MCF 10A (cell line): ENCODE data around the gene PDE4D. TPM values are rescaled to one million over a fixed set of nuclear protein-coding genes. Genes with fewer than 3 reads are reported as not detected.

ENCODE experiments used
- BruUV-seq: library from RNA; stranded (reverse); fragments of 400-500 nt; replicated peaks from 2 replicates; lab custom pipeline; 2021; lab: Mats Ljungman, UMichigan
- CTCF ChIA-PET: fragments of 300-600 bp; sonication (Branson Sonifier 250); formaldehyde crosslinking; extraction: SDS; loops from one replicate; lab custom pipeline; 2021; ENCODE audit warnings: antibody characterized with exemption, inconsistent platforms; lab: Yijun Ruan, JAX
- POLR2A ChIA-PET: fragments of 300-600, 350-650 bp; sonication (Branson Sonifier 250); formaldehyde crosslinking; extraction: SDS; loops from one replicate; lab custom pipeline; 2020; ENCODE audit warnings: antibody characterized with exemption, inconsistent platforms; lab: Yijun Ruan, JAX
- DNase-seq: peaks from one replicate; pipeline ENCODE4 v3.0.0-alpha.2; 2018; ENCODE audit not compliant: unreplicated experiment
- H3K27ac Mint-ChIP-seq: one replicate; pipeline ENCODE4 v1.8.0; 2022; ENCODE audit warnings: mild to moderate bottlenecking, low read depth, mixed read lengths; ENCODE audit not compliant: unreplicated experiment
- H3K27me3 Mint-ChIP-seq: one replicate; pipeline ENCODE4 v1.8.0; 2022; ENCODE audit warnings: mixed read lengths; ENCODE audit not compliant: insufficient read depth, unreplicated experiment
- H3K36me3 Mint-ChIP-seq: one replicate; pipeline ENCODE4 v1.8.0; 2022; ENCODE audit warnings: mild to moderate bottlenecking, moderate library complexity, mixed read lengths; ENCODE audit not compliant: insufficient read depth, unreplicated experiment
- H3K4me1 Mint-ChIP-seq: one replicate; pipeline ENCODE4 v1.8.0; 2022; ENCODE audit warnings: mixed read lengths; ENCODE audit not compliant: insufficient read depth, unreplicated experiment
- H3K4me3 Mint-ChIP-seq: one replicate; pipeline ENCODE4 v1.8.0; 2022; ENCODE audit warnings: mild to moderate bottlenecking, moderate library complexity, mixed read lengths; ENCODE audit not compliant: unreplicated experiment
- H3K9me3 Mint-ChIP-seq: one replicate; pipeline ENCODE4 v1.8.0; 2022; ENCODE audit warnings: mixed read lengths; ENCODE audit not compliant: unreplicated experiment
- CTCF ChIP-seq: fragments of 200-600 bp; IDR thresholded peaks from one replicate; pipeline ENCODE4 v1.8.0; 2022; ENCODE audit warnings: antibody characterized with exemption, mild to moderate bottlenecking; ENCODE audit not compliant: unreplicated experiment
- intact Hi-C: fragments of 100-400 bp; cut with micrococcal nuclease; formaldehyde crosslinking; loops from 2 replicates; pipeline ENCODE4 v1.14.1; 2022
- total RNA-seq: library from RNA; stranded (reverse); gene quantifications from 2 replicates; pipeline ENCODE4 v1.2.3, GENCODE V29; 2022

PDE4D gene
- total RNA-seq, 1 experiment from 2014 or later = 85.0 TPM

- TF ChIP-seq CTCF = no peak
- Mint-ChIP-seq H3K4me3 (no peak overlapping the region), H3K36me3 (no peaks in the 10 kb centered on the region), H3K27ac (peak overlapping the region; percentile 65), H3K4me1 (peaks cover 37% of the 10 kb centered on the region), H3K9me3 (no peaks in the 10 kb centered on the region), H3K27me3 (no peaks in the 10 kb centered on the region)
- ChIA-PET CTCF (interaction anchor here (0.6 kb wide), 1 partner anchor 48 kb away, joined by 3 read pairs; no protein-coding TSS in a partner anchor), POLR2A (interaction anchor here (1.0 kb wide), 1 partner anchor 17 kb away, joined by 4 read pairs; no protein-coding TSS in a partner anchor)
- no TSS peak for BruUV-seq
- intact Hi-C loops = no loop called here
- DNase-seq = no peak
Observed at GRCh38 chr5:59300930-59301329, 592.6 kb downstream of the PDE4D start.

- no peak for TF ChIP-seq CTCF
- peak overlapping the region; percentile 59 for H3K27ac Mint-ChIP-seq
- peak; percentile 36 for DNase-seq
Observed at GRCh38 chr5:59299006-59299405, 594.5 kb downstream of the PDE4D start.

GRCh38 chr5:59296317-59297264 is 596.9 kb downstream of the PDE4D start:
- TF ChIP-seq CTCF = no peak
- ChIA-PET POLR2A (interaction anchor here (0.9 to 5.0 kb wide), 6 partner anchors 10 to 102 kb away, joined by 3 to 36 read pairs (median 3); no protein-coding TSS in a partner anchor), CTCF (interaction anchor here (0.6 to 1.1 kb wide), 5 partner anchors 9 to 108 kb away, joined by 3 to 5 read pairs (median 4); no protein-coding TSS in a partner anchor)
- Mint-ChIP-seq H3K9me3 (no peaks in the 10 kb centered on the region), H3K36me3 (no peaks in the 10 kb centered on the region), H3K4me3 (peak overlapping the region; percentile 71), H3K27ac (peak overlapping the region; percentile 84), H3K4me1 (peaks cover 35% of the 10 kb centered on the region), H3K27me3 (no peaks in the 10 kb centered on the region)
- no TSS peak for BruUV-seq
- DNase-seq = peak; percentile 48
- intact Hi-C loops = no loop called here

More at GRCh38 chr5:59299006-59299405, 594.5 kb downstream of the PDE4D start:
- POLR2A ChIA-PET = interaction anchor here (0.6 to 5.0 kb wide), 8 partner anchors 16 to 446 kb away, joined by 3 to 36 read pairs (median 4); no protein-coding TSS in a partner anchor
- Mint-ChIP-seq H3K36me3 (no peaks in the 10 kb centered on the region), H3K4me3 (no peak overlapping the region), H3K27me3 (no peaks in the 10 kb centered on the region), H3K9me3 (no peaks in the 10 kb centered on the region), H3K4me1 (peaks cover 37% of the 10 kb centered on the region)
- intact Hi-C loops = no loop called here
- CTCF ChIA-PET = interaction anchor here (0.7 to 1.2 kb wide), 3 partner anchors 61 to 124 kb away, joined by 3 to 4 read pairs (median 3); no protein-coding TSS in a partner anchor
- no TSS peak for BruUV-seq

- Mint-ChIP-seq H3K4me3 (no peak overlapping the region), H3K9me3 (no peaks in the 10 kb centered on the region), H3K27ac (no peak overlapping the region), H3K36me3 (no peaks in the 10 kb centered on the region), H3K27me3 (no peaks in the 10 kb centered on the region), H3K4me1 (peaks cover 17% of the 10 kb centered on the region)
- ChIA-PET CTCF (interaction anchor here (1.1 kb wide), 1 partner anchor 20 kb away, joined by 4 read pairs; no protein-coding TSS in a partner anchor), POLR2A (interaction anchor here (0.7 to 1.5 kb wide), 2 partner anchors 18 to 19 kb away, joined by 3 to 4 read pairs; no protein-coding TSS in a partner anchor)
- no peak for TF ChIP-seq CTCF
- no peak for DNase-seq
- no TSS peak for BruUV-seq
- intact Hi-C loops = no loop called here
Observed at GRCh38 chr5:59293700-59294099, 599.8 kb downstream of the PDE4D start.
